NB4 (cell line): Measurements from ENCODE around the gene ANKS1A.

Experiments used
- DNase-seq: peaks from one replicate; pipeline ENCODE4 v3.0.0; 2010; ENCODE audit warnings: low read depth
- H3K4me3 ChIP-seq: one replicate; pipeline ENCODE4 v1.5.1; 2011; ENCODE audit warnings: mild to moderate bottlenecking, low read depth, low read length, moderate library complexity
- MYC ChIP-seq: IDR thresholded peaks from 2 replicates; pipeline ENCODE4 v1.6.1; 2011; ENCODE audit warnings: low read depth, low read length
- POLR2A ChIP-seq: IDR thresholded peaks from 2 replicates; pipeline ENCODE4 v1.6.1; 2011; ENCODE audit warnings: mild to moderate bottlenecking; ENCODE audit not compliant: insufficient read length; ENCODE audit errors: extremely low read depth
- TF ChIP-seq, protein P1 (sequence below): IDR thresholded peaks from one replicate; pipeline ENCODE4 v1.5.1; 2012; ENCODE audit warnings: low read depth, low read length
- TF ChIP-seq, protein P2 (sequence below): IDR thresholded peaks from 2 replicates; pipeline ENCODE4 v1.6.1; 2011; ENCODE audit warnings: low read depth, low read length

Gene ANKS1A

DNA sequence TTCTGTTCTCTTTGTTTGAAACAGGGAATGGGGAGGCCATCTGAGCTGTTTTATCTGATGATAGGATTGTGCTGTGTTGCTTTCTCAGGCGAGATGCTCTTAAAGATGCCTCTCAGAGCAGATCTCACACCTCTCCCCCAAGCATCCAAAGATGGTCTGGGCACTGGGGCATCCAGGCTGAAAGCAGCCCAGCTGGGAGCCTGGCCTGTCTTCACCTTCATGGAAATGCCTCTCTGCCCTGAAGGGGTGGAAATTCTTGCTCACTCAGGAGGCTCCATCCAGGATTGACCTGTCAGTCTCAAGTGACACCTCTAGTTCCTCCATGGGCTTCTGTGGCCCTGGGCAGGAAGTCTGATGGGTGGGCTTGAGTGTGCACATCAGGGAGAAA, 165.7 kb downstream of the ANKS1A start:
- TF ChIP-seq, protein P1, sequence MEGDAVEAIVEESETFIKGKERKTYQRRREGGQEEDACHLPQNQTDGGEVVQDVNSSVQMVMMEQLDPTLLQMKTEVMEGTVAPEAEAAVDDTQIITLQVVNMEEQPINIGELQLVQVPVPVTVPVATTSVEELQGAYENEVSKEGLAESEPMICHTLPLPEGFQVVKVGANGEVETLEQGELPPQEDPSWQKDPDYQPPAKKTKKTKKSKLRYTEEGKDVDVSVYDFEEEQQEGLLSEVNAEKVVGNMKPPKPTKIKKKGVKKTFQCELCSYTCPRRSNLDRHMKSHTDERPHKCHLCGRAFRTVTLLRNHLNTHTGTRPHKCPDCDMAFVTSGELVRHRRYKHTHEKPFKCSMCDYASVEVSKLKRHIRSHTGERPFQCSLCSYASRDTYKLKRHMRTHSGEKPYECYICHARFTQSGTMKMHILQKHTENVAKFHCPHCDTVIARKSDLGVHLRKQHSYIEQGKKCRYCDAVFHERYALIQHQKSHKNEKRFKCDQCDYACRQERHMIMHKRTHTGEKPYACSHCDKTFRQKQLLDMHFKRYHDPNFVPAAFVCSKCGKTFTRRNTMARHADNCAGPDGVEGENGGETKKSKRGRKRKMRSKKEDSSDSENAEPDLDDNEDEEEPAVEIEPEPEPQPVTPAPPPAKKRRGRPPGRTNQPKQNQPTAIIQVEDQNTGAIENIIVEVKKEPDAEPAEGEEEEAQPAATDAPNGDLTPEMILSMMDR = no peak
- DNase-seq = no peak
- H3K4me3 ChIP-seq = no peak overlapping the region

DNA sequence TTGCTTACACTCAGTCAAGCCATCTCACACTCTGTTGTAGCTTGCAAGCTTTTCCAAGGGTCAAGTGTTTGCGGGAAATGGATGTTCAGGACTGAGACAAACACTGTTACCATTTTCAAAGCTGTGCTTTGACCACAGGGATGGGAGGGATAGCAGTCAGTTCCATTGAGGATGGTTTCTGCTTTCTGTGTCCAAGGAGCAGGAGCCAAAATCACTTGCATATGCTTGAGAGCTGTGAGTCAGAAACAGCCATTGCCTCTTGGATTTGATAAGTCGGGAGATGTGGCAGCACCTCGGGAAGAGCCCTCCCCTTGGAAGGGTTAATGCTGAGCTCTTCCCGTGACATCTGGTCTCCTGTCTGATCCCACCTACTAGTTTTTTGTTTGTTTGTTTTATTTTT, 166.8 kb downstream of the ANKS1A start:
- TF ChIP-seq, protein P1 = no peak
- TF ChIP-seq POLR2A = no peak
- TF ChIP-seq, protein P2, sequence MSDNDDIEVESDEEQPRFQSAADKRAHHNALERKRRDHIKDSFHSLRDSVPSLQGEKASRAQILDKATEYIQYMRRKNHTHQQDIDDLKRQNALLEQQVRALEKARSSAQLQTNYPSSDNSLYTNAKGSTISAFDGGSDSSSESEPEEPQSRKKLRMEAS = no peak
- no peak for TF ChIP-seq MYC
- no peak overlapping the region for H3K4me3 ChIP-seq

DNA sequence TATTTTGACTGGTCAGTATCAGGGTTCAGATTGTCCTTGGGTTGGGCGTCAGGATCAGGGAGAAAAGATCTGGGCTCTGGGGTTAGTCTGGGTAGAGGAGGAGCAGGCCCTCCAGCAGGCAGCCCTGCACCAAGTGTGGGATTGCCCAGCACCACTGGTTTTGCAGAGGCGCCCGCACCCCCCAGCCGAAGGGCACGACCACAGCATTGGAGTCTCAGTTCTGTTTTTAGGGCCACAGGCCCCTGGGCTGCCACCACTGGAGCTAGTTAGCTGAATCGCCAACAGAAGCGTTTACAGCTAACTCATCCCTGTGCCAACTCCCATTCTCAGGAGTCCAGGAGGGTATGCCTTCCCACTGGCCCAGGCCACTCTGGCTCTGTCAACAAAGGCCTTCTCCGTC, 167.9 kb downstream of the ANKS1A start:
- no peak overlapping the region for H3K4me3 ChIP-seq
- TF ChIP-seq POLR2A = no peak
- TF ChIP-seq, protein P1 = no peak
- no peak for TF ChIP-seq MYC
- TF ChIP-seq, protein P2 = no peak
- DNase-seq = no peak

More for the DNA sequence above, 166.8 kb downstream of the ANKS1A start:
- no peak for DNase-seq

DNA sequence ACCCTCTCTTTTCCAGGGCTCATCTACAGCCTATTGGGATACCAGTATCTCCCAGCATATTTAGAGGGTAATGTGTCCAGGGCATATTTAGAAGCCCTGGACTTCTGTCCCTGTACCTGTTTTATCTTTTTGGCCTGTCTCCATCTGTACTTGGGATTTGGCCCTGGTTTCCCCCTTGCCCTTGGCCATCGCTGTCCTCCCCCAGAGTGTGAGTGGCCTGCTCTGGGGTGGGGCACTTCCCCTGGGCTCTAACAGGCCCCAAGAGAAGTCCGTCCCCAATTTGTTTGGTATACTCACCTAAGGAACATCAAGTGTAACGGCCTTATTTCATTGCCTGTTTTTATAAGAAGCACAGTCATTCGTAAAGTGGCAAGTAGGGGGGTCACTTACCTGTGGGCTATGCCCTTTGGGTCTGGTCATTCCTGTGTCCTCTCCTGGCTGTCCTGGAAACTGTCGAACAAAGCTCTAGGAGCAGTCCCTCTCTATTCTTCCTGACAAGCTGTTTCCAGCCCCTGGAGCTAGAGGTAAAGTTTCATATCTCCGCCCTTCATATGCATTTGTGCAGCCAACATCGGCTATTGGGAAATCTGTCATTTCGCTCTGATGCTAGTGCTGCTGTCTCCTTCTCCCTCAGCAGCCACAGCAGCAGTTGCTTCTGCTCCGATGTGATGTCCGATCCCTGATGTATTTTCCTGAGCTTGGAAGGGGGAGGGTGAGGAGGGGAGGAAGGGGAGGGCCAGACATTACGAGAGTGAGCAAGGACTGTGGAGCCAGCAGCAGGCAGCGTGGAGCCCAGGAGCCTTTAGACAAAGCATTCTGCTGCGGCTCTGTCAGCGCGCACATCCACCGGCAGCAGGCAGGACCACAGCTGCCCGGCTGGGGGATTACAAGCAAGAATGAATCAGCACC, 168.6 kb downstream of the ANKS1A start:
- no peak overlapping the region for H3K4me3 ChIP-seq
- TF ChIP-seq MYC (no peak), POLR2A (no peak)
- TF ChIP-seq, protein P1 = no peak
- TF ChIP-seq, protein P2 = no peak
- DNase-seq = no peak

DNA sequence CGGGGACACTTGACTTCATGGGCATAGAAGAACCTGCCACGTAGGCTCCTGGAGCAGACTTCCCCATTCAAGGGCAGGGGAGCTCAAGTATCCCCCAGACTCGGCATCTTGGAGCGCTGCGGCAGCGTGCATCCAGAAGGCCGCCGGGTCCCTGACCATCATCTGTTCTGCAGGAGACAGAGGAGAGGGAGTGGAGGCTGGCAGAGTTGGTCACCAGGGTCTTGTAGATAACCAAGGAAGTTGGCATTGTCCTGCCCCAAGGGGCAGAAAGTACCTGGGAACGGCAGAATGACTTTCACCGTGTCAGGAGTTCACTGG, 169.3 kb downstream of the ANKS1A start:
- no peak overlapping the region for H3K4me3 ChIP-seq
- TF ChIP-seq, protein P1 = no peak
- TF ChIP-seq POLR2A = no peak
- TF ChIP-seq MYC = no peak
- TF ChIP-seq, protein P2 = no peak
- no peak for DNase-seq

DNA sequence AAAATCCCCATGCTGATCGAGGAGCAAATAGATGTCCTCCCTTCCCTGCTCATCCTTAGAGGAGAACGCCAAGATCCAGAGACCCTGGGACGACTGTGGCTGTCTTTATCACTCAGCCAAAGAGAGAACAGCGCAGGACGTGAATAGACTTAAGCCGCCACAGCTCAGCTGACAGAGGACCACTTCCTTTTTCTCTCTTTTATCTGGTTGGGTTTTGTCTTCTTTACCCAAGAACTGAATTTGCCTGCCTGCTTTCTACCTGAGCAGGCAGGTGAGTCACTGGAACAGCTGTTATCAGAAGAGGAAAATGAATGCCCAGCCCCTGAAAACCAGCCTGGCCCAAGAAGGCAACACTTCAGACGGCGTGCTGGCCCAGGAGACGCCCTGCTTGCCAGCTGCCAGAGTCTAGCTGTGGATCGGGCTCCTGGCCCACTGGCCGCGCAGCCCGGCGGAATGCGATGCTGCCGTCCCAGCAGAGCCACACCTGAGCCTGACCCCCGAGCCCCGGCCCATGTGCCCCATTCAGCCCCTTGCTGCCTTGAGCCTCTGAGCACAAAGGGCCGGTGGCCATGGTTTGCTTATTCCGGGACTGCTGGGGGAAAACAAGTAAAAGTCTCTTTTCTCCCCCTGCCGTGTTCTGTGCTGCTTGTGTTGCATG, 169.9 kb downstream of the ANKS1A start:
- TF ChIP-seq, protein P2 = no peak
- TF ChIP-seq, protein P1 = no peak
- TF ChIP-seq POLR2A = no peak
- no peak for TF ChIP-seq MYC
- no peak for DNase-seq
- H3K4me3 ChIP-seq = no peak overlapping the region
